GM18505 (cell line): ENCODE measurements around the gene TPPP3.

Experiments
- ATAC-seq: cut with Tn5 transposase; IDR thresholded peaks from one replicate; pipeline ENCODE4 v1.9.1; 2021; ENCODE audit not compliant: unreplicated experiment
- POLR2A ChIP-seq: IDR thresholded peaks from 4 replicates; pipeline ENCODE4 v1.6.1; 2011; ENCODE audit warnings: borderline replicate concordance; ENCODE audit not compliant: insufficient read depth, insufficient read length; ENCODE audit errors: extremely low read depth

Gene TPPP3

GRCh38 chr16:67396159-67397035 is 3.1 kb upstream of the TPPP3 start:
- ATAC-seq: no peak
- no peak for TF ChIP-seq POLR2A

DNA sequence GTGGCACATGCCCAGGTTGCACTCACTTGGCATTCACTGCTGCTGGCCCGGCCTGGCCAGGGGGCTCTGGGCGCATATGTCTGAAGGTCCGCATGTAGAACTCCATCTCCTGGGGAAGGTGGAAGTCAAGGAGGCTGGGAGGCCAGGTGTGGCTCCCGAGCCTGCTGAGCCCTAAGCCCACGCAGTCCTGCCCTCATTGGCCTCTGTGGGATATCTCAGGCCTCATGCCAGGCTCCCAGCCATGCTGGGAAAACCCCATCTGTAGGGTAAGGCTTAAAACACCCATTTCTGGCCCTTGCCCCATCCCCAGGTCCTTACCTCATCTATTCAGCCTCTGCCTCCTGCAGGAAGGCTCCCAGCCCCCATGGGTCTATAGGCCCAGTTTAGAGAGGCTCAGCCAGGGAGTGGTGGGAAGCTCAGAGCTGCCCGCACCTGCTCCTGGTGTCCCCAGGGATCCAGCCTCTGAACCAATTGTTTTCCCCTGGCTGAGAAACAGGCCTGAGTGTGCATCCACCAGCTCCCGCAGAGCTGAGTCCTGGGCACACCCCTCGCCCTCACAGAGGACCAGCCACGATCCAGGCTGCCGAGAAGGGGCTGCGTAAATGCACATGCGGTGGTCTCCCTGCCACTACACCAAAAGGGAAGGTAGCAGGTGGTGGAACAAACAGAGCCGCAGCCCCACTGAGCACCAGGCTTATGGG is 2.3 kb upstream of the TPPP3 start:
- no peak for ATAC-seq
- no peak for TF ChIP-seq POLR2A

DNA sequence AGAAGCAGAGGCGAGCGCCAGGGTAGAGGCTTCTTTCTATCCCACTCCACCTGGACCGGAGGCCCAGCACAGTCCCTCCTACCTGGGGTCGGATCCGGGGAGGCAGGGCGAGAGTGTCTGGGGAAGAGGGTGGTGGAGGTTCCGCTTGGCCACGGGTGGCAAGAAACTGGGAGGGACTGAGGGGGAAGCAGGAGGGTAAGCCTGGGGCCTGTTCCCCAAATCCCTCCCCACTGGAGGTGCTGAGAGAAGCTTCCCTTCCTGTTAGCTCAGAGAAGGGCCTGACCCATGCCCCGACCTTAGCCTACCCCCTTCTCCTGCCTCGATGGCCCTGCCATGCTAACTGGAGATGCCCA is 1.8 kb upstream of the TPPP3 start:
- ATAC-seq: no peak
- TF ChIP-seq POLR2A: no peak

DNA sequence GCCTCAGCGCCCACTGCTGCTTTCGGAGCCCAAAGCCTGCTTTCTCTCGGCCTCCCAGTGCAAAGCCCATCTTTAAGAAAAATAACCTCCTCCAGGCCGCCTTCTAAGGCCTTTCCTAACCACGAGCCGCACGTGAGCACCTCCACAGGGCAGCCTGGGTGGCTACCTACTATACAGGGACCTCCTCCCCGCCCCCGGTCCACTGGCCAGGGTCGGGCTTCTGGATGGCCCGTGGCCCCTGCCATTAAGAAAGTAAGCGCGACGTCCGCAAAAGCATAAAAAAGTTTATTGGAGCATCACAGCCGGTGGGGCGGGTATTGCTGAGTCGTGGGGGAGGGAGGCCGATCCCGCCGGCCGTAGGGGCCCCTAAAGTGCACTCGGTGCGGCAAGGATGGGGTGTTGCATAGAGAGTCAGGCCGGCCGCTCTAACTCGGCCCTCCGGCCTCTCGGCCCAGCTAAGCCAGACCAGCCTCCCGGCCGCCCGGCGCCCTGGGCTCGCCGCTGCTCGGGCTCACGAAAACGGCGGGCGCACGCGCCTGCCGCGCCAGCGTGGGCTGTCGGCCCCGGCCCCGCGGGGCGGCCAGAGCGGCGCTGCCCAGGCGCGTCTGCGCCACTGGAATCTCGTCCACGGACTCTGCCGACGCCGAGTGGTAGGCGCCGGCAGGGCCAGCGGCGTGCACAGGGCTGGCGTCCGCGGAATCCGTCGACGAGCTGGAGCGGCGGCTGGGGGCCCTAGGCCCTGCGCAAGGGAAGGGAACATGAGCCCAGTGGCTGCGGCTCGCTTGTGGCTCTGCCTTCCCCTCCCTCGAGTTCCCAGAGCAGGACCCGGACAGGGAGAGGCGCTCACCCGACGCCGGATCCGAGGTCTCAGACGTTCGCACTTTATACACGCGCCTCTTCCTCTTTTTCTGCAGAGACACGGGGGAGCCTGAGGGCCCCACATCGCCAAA is 1.1 kb upstream of the TPPP3 start:
- ATAC-seq: no peak
- TF ChIP-seq POLR2A: no peak

GRCh38 chr16:67393788-67394154 is 473 bp upstream of the TPPP3 start:
- TF ChIP-seq POLR2A: no peak
- no peak for ATAC-seq

DNA sequence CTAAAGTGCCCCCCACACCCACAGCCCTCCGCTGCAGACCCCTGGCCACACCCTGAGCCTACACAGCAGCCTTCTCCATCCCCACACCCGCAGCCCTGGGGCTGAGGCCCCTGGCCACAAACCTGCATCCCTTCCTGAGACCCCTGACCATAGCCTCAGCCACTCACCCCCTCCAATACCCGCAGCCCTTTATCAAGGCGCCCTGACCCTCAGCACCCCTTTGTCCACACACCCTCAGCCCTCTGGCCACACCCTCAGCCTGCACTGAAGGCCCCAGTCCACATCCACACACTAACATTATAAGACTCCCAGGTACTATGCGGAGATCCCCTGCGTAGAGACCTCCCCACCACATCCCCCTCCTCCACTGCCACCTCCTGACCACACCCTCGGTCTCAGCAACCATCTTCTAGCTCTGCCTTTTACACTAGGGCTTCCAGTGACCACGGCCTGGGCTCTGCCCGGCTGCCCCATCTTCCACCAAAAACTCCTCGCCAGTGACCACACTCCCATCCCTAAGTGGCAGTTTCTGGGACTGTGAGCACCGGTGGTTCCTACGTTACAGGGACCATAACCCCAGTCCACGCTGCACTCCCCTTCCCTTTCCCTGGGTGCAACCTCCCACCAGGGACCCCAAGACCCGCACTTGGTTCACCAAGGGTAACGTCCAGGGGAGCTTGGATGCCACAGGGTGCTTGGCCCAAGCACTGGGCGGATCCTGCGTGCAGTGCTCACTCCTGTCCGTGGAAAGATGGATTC is 818 bp downstream of the TPPP3 start:
- ATAC-seq: no peak
- no peak for TF ChIP-seq POLR2A

DNA sequence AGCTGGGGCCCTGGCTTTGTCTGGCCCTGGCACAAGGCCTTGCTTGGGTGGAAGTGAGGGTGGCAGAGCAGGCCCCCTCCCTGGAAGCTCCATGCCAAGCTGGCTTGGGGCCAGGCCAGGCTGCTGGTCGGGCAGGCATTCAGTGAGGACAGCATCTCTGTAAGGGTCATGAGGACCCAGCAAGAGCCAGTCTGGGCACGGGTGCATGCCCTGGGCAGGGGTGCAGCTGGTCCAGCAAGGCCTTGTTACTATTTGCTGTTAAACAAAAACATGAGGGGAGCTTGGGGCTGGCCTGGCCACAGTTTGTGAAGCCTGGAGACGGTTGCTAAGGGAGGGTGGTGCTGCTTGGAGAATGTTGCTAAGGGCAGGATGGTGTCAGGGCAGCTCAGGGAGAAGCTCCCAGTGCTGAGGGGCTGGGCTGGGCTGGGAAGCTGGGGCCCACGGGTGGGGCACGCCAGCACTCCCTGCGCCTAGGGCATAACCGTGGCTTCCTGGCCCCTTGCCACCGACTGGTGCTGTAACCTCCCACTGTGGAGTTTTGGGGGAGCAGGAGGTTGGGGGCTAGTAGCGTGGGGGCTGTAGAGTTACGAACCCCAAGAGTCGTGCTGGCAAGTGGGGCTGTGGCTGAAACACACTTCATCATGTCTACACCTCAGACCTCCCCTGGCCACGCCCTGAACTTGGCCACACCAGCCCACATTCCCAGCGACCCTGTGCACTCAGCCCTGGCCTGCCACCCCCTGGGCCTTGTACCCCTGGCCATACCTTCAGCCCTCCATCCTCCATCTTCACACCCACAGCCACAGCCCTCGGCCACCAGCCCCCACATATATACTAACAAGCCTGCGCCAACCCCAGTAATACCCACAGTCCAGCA is 1.6 kb downstream of the TPPP3 start:
- TF ChIP-seq POLR2A: no peak
- no peak for ATAC-seq

GRCh38 chr16:67390816-67391423 is 2.4 kb downstream of the TPPP3 start:
- no peak for TF ChIP-seq POLR2A
- no peak for ATAC-seq

DNA sequence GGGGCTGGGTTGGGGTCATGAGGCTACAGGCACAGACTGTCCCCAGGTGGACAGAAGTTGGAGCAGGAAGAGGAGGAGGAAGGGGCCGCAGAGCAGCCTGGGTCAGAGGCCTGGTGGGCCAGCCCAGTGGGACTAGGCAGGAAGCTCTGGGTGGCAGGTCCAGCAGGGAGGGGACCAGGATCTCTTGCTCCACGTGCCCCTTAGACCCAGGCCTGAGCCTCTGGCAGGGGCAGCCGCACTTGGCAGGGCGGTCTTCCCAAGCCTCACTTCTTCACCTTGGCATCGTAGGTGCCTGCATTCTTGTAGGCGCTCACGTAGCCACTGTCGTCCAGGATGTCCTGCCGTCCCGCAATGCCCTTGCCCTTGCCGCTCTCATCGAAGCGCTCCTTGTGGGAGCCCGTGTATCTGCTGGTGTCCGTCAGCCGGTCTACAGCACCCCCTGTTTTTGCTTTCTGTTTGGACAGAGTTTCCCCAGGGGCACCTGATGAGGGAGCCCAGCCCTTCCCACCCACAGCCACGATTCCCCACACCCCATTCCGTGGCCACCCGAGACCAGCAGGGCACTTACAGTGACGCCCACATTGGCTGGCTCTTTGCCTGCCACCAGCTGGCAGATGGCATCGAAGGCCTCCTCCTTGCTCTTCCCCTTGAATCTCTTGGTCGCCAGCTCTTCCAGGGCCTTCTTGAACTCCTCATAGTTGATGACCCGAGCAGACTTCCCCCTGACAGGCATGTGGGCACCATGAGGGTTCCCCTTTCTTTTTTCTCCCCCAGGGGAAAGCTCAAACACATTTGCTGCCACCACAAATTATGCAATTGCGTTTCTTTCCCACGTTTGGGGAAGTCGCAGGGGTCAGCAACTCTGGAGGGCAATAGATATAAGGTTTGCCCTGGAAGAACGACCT is 3.1 kb downstream of the TPPP3 start:
- ATAC-seq: no peak
- TF ChIP-seq POLR2A: no peak

- no peak for TF ChIP-seq POLR2A
- no peak for ATAC-seq
Observed at GRCh38 chr16:67388591-67388990, 4.7 kb downstream of the TPPP3 start.
